ENCODE results near the gene TMEM131L.

TMEM131L gene

GRCh38 chr4:153618833-153619232 lies 152.7 kb downstream of the TMEM131L start:
- DNase-seq (ENCODE audit: low read depth), result no peak

- DNase-seq (ENCODE audit: low read depth), result no peak
Observed at GRCh38 chr4:153619811-153620210, 153.7 kb downstream of the TMEM131L start.

DNA sequence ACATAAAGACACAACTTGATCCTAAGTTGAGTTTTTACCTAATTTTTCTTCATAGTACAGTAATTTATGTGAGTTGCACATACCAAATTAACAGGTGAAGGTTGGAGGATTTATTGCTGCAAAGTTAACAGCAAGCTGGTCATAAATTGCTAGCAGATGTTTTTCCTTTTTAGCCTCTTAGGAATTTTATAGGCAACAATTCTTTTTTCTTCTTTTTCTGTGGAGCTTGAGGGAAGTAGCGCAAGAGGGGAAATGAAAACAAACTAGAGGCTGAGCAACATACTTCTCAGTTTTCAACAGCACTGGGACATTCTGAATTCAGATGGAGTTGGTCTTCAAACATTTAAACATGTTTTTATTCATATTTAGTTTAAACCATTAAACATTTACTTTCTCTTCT lies 154.2 kb downstream of the TMEM131L start:
- DNase-seq (ENCODE audit: low read depth), result no peak

GRCh38 chr4:153622093-153622492 lies 155.9 kb downstream of the TMEM131L start:
- no peak for DNase-seq (ENCODE audit: low read depth)

DNA sequence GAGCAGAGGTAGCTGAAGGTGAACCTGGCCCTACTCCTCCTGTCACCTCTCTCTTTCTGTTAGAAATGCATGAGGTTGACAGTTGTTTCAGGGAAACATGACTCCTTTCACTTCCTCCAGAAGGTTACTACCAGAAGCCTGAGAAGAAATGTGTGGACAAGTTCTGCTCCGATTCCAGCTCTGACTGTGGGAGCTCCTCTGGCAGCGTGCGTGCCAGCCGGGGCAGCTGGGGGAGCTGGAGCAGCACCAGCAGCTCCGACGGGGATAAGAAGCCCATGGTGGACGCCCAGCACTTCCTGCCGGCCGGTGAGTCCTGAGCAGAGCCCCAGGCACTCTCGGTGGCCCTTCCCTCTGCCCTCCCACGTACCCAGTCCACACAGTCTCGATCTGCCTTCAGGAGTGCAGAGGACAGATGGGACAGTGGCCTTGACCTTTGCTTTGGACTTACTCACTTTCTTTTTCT lies 156.6 kb downstream of the TMEM131L start:
- DNase-seq (ENCODE audit: low read depth), result no peak

GRCh38 chr4:153623491-153623890 lies 157.3 kb downstream of the TMEM131L start:
- DNase-seq (ENCODE audit: low read depth), result no peak

DNA sequence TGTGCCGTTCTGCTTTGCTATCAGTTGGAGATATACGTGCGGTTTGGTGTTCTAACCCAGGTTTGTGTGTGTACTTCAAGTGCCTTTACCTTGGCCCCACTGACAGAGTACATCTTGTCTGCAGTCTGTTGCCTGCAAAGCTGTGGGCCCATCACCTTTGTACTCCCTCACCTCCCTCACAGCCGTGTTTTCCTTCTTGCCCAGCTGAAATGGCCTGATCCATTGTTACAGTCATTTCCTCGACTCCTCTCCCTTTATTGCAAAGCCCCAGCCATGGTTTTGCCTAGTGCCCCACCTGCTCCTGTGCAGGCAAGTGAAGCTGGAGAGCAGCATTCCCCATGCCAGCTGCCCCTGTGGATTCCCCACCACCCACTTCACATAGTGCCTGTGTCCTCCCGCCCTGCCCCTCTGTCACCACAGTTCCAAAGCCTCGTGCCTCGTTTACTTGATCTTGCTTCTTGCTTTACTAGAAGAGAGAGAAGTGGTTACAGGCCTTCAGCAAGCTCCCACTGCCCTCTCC lies 162.7 kb downstream of the TMEM131L start:
- no peak for DNase-seq (ENCODE audit: low read depth)

- no peak for DNase-seq (ENCODE audit: low read depth)
Observed at GRCh38 chr4:153629776-153630175, 163.6 kb downstream of the TMEM131L start.

DNA sequence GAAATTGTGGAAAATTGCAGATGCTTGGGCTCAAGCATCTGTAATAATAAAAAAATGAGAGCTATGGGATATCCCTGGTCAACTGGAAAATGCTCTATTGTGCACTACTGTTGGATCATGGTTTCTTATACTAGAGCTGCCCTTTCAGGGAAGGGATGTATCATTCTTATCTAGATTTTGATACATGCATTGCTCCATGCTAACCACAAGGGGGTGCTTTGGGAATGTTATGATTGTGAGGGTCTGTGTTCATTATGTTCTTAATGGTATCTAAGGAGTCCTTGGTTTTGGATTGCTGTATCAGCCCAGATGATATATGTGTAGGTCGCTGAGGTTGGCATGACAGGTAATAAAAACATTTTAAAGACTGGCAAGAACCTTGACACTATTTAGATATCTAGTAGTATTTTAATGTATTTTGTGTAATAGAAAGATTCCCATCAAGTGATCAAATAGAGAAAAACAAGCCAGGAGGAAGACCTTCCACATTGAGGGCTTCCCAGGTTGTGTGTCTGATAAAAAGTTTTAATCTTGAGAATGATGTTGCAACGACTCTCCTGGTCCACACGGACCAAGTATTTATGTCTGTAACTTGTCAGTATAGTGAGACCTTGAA lies 168.7 kb downstream of the TMEM131L start:
- no peak for DNase-seq (ENCODE audit: low read depth)

DNA sequence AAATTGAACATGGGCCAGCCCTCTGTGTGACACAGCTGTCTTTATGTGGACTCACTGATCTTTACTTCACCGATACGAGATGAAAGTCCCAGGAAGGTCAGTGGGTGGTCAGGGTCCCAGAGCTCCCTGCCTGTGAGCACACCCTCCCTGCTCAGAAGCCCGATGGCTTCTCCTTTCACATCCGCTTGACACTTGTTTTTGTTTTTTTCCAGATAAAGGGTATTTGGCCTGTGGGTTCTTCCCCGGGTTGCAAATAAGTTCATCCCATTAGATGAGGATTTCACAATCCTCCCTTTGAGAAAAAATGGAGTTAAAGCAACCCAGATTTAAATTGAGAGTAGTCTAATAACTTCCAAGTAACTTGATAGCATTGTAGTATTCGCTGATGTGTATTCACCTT lies 169.7 kb downstream of the TMEM131L start:
- DNase-seq (ENCODE audit: low read depth), result no peak

DNA sequence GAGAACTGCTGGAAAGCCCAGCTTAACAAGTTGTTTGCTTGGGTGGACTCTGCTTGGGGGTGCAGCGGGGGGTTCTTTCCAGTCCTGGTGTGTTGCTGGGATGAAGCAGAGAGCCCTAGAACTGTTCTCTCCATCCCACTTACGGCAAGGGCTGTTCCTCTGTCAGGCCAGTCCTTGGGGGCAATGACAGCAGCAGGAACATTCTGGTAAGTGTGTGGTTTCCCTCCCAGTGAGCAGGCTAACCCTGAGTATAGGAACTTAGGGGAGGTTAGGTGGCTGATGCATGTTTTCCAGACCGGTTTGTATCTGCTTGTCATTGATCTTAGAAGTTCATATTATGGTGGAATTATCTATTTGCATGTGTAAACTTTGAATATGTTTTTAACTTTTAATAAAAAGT lies 171.0 kb downstream of the TMEM131L start:
- no peak for DNase-seq (ENCODE audit: low read depth)

DNA sequence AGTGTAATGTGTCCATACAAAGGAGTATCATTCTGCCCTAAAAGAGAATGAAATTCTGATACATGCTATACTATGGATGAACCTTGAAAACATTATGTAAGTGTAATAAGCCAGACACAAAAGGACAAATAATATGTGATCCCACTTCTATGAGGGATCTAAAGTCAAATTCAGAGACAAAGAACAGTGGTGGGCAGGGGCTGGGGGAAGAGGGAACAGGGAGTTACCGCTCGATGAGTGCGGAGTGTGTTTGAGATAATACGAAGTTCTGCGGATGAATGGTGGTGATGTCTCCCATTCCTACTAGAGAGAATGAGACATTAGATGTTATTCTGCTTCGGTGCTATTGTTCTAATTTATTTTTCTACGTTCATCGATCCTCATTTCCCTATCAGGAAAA lies 171.9 kb downstream of the TMEM131L start:
- no peak for DNase-seq (ENCODE audit: low read depth)

GRCh38 chr4:153638999-153639398 lies 172.8 kb downstream of the TMEM131L start:
- DNase-seq (ENCODE audit: low read depth), result no peak

- no peak for DNase-seq (ENCODE audit: low read depth)
Observed at GRCh38 chr4:153639833-153640802, 174.0 kb downstream of the TMEM131L start.

DNA sequence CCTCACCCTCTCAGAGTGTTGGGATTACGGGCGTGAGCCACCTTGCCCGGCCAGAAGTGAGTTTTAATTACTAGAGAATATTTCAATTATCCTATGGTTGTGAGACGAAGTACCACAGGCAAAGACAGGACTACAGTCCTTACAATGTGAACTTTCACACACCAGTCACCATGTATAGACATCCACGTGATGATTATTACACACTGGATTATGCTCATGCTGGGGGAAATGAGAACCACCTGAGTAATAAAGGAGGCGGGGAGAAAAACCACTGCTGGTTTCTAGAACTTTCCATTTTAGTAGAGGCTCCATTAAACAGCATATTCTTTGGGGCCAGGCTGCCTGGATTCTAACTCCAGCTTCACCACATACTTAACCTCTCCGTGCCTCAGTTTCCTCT lies 175.4 kb downstream of the TMEM131L start:
- DNase-seq (ENCODE audit: low read depth), result no peak

- no peak for DNase-seq (ENCODE audit: low read depth)
Observed at GRCh38 chr4:153643406-153644383, 177.5 kb downstream of the TMEM131L start.

GRCh38 chr4:153645183-153645582 lies 179.0 kb downstream of the TMEM131L start:
- no peak for DNase-seq (ENCODE audit: low read depth)

DNA sequence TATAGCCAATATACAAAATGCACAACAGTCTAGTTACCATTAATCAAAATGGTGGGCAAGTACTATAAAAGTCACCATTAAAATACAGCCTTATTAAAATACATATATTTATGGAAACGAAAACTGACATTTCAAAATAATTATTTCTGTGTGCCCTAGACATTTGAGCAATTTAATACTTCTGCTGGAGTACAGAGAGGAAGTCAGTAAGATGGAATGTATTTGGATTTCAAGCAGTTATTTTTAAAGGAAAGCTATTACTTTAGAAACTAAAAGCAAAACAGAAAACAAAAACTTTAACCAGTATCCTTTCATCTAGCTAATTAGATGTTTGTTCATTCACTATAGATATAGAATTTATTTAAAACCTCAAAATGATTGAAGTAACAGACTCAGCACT lies 180.1 kb downstream of the TMEM131L start:
- DNase-seq (ENCODE audit: low read depth), result no peak

DNA sequence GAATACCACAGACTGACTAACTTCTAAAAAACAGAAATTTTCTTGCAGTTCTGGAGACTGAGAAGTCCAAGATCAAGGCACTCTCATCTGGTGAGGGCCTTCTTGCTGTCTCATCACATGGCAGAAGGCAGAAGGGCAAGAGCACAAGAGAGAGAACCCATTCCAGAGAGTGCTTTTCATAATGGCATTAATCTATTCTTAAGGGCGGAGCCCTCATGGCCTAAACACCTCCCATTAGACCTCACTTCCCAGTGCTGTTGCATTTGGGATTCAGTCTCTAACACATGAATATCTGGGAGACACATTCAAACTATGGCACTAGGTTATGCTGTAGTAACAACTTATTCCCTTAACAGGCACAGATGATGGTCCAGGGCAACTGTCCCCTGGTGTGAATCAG lies 180.8 kb downstream of the TMEM131L start:
- no peak for DNase-seq (ENCODE audit: low read depth)

GRCh38 chr4:153647975-153648374 lies 181.8 kb downstream of the TMEM131L start:
- DNase-seq (ENCODE audit: low read depth), result no peak

GRCh38 chr4:153649572-153649991 lies 183.4 kb downstream of the TMEM131L start:
- DNase-seq (ENCODE audit: low read depth), result no peak

GRCh38 chr4:153651116-153651515 lies 185.0 kb downstream of the TMEM131L start:
- no peak for DNase-seq (ENCODE audit: low read depth)

Measured in stimulated activated CD8-positive, alpha-beta memory T cell treated with anti-CD3 and anti-CD28 coated beads, Interleukin-12 subunit alpha, Interleukin-12 subunit beta, amount 100 ng/mL, for 4 hours (primary cell).